Left forelimb (tissue), 1 donor: ENCODE results near the gene COMMD2.

Experiments used
- DNase-seq: peaks from one replicate; pipeline ENCODE4 v3.0.0-alpha.2; 2018; ENCODE audit warnings: low spot score

Gene COMMD2

GRCh38 chr3:149702691-149703441, 49.4 kb downstream of the COMMD2 start:
- DNase-seq, result no peak

- no peak for DNase-seq
Observed at GRCh38 chr3:149701977-149702350, 50.3 kb downstream of the COMMD2 start.

GRCh38 chr3:149701206-149701976, 50.9 kb downstream of the COMMD2 start:
- no peak for DNase-seq
